Frontal cortex (tissue), 4 donors: ENCODE data around the gene MOSPD2. TPM values are rescaled to one million over a fixed set of nuclear protein-coding genes. Genes with fewer than 3 reads are reported as not detected.

ENCODE experiments used
- DNase-seq, 2 donors: peaks; one replicate each; pipeline ENCODE4 v3.0.0; 2012; ENCODE audit warnings: low spot score in 2 of 2
- FAIRE-seq: peaks from 2 replicates; lab custom pipeline; 2012; peaks lifted over from hg19 to GRCh38; lab: Jason Lieb, UNC
- total RNA-seq: library from RNA; depleted of rRNA; stranded (reverse); fragments of >200 nt; gene quantifications from one replicate; pipeline ENCODE4 v1.2.3, GENCODE V29; 2014
- donor health status: control.
- donor health status: control.
- donor health status: control.

Gene MOSPD2
- 11.8 TPM for total RNA-seq

DNA sequence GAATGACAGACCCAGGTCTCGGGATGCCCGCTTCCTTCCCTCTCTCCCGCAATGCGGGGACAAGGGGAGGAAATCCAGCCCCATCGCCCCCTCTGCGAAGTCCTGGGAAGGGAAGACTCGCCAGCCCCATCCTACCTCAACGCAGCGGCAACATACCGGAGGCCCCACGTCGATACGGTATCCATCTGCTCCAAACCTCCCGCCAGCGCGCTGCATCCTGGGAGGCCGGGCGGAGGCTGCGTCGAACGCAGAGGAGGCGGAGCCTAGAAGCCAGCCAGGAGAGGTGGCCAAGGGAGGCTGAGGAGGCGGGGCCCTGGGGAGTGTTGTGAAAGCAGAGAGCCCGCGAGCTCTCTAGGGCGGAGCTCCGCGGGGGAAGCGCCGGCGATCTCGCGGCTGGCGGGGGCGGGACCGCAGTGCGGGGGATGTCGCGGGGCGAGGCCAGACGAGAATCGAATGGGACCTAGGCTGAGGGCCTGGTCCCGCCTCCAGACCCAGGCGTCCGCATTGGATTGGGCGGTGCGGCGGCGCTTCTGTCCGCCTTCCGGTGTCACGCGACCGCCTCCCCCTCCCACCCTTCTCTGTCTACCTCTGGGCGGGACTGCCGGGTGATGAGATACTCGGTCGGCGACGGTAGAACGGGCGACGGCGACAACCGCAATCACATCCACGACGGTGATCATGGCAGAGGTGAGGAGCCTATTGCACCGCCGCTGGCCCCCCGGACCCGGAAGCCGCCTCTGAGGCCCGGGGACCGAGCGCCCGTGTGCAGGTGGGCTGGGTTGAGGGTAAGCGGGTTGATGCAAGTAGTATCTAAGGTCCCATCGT lies at the start of gene MOSPD2, which contains the start of gene FANCB:
MOSPD2 (plus strand) TSS at position 571 of the 825 bp plus-strand sequence; CDS start at position 679, 108 bp downstream.
FANCB (minus strand) TSS at position 219 of the 825 bp plus-strand sequence. CDS start 7,559 bp downstream, outside the sequence.
- FAIRE-seq (no peak), DNase-seq (peak; percentile 84 to 88)

DNA sequence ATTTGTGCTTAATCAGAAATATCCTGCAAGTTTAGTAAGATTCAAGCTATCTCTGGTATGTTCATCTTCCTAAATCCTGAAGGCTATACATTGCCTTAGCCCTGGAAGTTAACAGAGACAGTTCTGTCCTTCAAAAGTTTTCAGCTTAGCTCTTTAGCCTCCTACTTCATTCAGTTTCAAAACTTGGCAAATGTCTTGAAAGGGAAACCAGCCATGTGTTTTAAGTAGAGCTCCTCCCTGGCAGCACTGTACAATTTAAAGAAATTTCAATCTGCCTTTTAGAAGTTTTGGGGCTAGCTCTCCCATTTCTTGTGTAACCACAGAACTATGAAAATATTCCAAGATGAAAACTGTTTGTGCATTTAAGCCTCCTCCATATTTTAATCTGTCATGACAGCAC lies 47.4 kb upstream of the MOSPD2 start:
- DNase-seq = no peak
- FAIRE-seq = no peak

DNA sequence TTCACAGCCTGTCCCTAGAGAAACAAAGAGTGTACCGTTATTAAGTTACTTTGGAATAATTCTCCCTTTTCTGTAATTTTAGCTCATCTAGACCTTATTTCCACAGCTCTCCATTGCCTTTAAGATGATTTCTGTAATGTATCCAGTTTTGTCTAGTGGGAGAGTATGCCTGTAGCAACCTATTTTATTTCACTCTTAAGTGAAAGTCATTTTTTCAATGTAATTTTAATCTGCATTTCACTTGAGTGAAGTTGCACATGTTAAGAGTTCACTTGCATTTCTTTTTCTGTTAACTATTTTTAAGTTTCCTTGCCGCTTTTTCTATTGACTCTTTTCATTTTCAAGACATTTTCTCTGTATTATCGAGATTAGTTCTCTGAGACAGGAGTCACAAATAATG lies 46.9 kb upstream of the MOSPD2 start:
- DNase-seq (no peak), FAIRE-seq (no peak)

DNA sequence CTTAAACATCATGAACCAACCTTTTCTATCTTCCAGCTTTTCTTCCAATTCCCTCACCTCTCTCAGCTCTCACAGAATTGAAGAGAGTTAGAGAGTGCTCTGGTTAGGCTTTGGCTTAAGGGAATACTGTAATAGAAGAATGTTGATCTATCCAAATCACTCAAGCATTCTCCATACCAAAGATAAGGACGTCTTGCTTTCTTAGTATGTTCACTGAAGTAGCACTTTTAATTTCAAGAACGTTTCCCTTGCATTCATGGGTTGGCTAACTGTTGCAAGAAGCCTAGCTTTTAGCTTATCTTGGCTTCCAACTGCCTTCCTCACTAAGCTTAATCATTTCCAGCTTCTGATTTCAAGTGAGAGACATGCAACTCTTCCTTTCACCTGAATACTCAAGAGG lies 43.6 kb upstream of the MOSPD2 start:
- DNase-seq (no peak), FAIRE-seq (no peak)

DNA sequence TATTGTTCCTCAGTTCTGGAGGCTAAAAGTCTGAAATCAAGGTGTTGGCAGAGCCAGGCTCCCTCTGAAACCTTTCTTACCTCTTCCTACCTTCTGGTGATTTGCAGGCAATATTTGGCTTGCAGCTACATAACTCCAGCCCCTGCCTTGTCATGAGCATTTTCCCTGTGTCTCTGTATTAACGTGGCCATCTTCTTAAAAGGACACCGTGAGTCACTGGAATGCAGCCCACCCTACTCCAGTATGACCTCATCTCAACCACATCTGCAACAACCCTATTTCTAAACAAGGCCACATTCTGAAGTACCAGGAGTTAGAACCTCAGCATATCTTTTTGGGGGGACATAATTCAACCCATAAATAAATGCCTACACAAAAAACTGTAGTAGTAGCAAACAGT lies 41.1 kb upstream of the MOSPD2 start:
- DNase-seq (no peak), FAIRE-seq (no peak)

DNA sequence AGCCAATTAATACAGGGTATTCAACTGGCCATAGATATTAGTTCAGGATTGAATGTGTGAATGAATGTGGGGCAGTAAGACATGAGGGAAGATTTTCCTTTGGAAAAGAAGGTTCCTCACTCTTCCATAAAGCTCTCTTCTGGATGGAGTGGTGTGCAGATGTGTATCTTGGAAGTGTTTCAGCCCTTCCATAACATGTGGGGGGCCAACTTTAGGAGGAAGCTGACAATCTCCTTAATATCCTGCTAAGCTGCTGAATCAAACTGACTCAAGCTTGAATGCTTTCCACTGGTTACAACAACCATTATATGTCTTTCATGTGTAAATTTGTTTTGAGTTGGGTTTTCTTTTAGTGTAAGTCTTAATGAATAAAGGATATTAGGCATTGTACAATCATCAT lies 40.6 kb upstream of the MOSPD2 start:
- DNase-seq (no peak), FAIRE-seq (no peak)

DNA sequence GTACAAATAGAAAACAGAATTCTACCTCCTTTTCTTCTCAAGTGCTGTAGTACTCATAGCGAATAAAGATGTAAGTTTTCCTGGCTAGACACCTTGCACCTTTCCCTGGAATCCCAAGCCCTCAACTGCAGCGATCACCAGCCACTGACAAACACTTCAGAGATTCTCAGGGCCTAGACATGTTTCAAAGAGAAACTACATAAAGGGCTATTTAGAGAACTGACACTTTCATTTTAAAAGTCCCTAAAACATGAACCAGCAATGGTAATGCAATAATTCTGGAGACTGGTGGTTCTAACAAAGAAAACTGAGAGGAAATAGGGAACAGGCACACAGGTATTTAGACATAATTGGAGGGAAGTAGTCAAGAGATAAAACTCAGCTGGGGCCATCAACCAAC lies 36.1 kb upstream of the MOSPD2 start:
- DNase-seq (no peak), FAIRE-seq (no peak)

DNA sequence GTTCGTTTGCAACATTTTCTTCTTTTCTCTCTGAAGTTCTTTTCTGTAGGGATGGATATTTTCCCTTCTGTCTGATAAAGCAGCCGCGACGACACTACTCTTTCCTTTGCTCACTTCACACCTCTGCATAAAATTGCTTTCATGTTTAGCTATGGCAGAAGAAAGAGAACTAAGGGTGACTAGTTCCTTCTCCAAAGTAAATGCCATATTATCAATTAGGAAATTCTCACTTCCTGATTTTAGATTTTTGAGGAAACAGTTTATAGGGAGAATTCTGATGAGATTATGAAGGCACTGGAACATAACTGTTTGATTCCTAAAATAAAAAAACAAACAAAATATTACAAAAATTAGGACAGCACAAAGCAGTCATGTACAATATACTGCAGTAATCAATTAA lies 29.6 kb upstream of the MOSPD2 start:
- no peak for DNase-seq
- no peak for FAIRE-seq

DNA sequence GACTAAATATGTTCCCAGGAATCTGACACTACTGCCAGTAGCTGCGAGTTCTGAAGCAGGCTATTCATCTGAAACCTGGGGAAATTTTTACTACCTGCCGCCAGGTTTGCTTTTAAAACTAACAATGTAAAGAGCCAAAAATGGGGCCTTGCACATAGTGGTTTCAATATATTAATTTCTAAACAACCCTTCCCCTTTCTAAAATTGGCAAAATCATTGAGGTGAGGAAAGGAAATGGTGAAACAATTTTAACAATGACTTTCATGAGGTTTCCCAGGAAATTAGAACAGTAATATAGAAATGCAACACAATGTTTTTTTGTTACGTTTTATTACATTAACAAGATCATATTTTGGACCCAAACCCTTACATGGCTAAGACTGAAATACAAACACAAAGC lies 21.7 kb upstream of the MOSPD2 start:
- DNase-seq (no peak), FAIRE-seq (no peak)

DNA sequence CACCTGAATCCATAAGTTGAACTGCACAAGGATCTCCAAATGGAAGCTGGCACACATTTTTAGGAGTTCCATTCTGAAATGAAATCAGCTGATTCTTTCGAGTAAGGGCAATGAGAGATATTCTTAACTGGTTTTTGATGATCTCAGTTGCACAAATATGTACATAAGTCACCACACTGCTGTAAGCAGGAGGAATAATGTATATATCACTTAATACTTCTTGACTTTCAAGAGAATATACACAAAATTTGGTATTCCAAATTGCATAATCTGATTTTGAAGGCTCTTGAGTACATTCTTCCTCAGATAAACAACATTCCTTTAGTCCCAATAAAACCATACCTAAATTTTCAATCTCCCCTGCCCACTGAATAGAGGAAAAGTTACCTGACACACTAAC lies 8.6 kb upstream of the MOSPD2 start:
- FAIRE-seq = no peak
- no peak for DNase-seq

DNA sequence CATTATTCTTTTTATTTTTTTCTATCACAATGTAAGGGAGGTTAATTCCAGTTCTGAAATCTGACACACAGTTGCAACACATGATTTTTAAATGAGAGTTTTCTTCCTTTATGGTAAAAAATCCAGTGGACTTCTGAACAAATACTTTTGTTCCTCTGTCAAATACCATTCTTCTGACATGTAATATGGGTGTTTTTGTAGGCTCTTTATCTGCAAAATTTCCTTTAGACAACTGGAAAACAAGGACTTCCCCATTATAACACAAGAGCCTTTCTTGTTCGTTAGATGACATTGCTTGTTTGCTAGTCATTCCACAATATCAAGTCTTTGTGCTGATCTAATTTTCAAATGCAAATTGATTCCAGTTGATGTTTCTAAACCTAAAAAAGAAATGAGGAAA lies 8.0 kb upstream of the MOSPD2 start:
- FAIRE-seq (peak; percentile 47), DNase-seq (no peak)

DNA sequence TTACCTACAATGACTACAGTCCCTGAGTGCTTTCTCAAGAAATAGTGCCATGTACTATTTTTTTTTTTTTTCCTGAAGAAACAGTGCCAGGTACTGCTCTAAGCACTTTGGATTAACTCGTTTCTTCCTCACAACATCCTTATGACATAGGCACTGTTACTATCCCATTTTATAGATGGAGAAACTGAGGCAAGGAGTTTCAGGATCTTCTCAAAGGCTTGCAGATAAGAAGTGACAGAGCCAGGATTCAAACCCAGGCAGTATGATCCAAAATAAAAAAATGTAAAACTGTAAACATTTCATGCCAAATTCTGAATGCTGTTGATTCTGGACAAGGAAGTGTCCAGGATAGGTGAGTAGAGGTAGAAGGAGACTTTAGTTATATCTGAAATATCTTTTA lies 1.5 kb upstream of the MOSPD2 start:
- FAIRE-seq (no peak), DNase-seq (no peak)

DNA sequence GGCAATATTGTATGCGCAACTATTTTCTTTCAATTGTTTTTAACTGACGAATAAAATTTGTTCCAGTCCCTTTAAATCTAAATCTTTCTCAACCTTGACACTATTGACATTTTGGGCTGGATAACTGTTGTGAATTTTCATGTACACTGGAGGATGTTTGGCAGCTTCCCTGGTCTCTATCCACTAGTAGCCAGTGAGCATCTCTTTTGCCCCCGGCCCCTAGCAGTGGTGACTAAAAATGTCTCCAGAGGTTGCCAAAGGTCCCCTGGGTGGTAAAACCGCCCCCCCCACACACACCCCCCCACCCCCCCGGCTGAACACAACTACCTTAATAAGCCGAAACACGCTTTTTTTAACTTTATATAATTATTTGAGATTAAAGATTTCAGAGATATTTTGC lies 866 bp upstream of the MOSPD2 start:
- DNase-seq = no peak
- no peak for FAIRE-seq

DNA sequence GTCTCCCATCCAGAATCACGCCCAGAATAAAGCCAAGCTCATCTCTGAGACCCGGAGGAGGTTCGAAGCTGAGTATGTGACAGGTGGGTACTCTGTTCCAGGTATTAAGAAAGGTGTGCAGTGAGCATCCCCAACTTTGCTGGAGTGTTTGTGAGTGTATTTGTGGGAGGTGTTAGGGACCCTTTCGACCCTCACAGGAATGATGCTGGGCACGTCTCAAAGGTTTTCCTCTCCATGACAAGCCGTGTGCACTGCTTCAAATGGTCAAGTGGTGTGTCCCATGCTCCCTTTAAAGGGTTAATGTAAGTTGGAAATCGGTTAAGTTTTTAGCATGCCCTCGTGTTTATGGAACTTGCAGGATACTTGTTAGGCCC lies 442 bp downstream of the MOSPD2 start:
- no peak for DNase-seq

DNA sequence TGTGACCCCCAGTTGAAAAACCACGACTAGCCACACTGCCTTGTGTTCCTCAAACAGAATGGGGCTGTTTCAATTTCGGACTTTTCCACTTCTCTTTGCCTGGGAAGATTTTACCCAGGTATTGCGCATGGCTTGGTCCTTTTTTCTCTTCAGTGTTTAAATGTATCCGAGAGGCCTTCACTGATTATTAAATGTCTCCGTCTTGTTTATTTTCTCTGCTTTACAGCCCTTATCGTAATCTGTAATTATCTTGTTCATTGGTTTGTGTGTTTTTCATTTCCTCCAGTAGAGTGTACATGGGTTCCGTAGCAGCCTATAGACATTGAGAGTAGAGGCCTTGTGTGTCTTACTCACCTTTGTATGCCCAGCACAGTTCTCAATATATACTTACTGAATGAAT lies 2.4 kb downstream of the MOSPD2 start:
- no peak for FAIRE-seq
- DNase-seq = no peak

More for the DNA sequence above, 442 bp downstream of the MOSPD2 start:
- no peak for FAIRE-seq

DNA sequence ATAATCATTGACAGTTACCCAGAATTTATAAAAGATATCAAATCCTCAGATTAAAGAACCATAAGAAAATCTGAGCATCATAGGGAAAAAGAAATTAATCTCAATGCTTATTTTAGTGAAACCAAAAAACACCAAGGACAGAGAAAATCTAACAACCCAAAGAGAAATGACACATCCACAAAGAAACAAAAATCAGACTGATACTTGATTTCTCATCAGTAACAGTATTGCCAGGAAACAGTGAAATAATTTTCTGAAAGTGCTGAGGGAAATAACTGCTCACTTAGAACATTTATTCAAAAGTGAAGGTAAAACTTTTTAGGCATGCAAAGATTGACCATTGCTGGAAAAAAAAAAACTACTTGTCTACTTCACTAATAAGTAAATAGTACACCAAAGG lies 10.6 kb downstream of the MOSPD2 start:
- FAIRE-seq (no peak), DNase-seq (no peak)

DNA sequence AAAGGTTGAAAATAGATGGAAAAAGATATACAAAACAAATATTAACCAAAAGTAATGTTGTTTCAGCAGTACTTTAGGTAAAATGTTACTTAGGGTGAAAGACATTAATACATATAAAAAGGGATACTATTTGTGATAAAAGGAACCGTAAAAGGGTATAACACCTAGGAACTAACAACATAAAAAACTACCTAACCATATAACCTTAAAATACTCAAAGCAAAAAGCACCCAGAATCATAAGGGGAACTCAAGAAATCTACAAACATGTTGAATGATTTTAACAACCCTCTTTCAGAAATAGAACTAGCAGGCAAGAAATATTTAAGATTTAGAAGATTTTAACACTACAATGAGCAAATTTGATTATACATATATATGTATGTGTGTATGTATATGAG lies 11.5 kb downstream of the MOSPD2 start:
- DNase-seq (no peak), FAIRE-seq (no peak)

DNA sequence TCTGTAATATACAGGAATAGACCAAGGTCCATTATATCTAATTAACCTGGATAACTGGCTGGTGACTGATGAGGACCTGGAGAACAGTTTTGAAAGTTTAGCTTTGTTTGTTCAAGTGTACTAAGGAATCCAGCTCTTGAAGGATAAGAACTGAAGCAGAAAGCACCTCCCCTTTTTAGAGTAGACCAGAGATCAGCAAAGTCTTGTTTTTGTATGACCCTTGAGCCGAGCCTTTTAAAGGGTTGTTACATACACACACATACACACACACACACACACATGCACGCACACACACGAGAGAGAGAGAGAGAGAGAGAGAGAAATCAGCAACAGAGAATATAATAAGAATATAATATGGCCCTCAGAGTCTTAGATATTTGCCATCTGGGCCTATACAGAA lies 13.0 kb downstream of the MOSPD2 start:
- FAIRE-seq (no peak), DNase-seq (no peak)

DNA sequence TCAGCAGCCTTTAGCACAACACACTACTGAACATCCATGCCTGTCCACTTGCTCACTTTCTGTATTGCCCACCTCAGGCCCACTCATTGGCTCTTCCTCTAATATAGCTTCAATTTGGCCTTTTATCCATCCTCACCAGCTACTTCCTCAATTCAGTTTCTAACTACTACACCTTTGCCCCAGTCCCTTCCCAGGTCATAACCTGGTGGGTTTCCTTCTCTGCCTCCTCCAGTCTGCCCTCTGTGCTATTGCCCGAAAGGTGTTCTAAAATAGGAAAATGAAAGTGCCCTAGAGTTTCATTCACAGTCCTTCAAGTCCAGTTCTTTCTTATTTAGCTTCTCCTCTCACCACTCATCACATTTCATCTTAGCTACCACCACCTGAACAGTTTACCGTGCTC lies 23.1 kb downstream of the MOSPD2 start:
- FAIRE-seq (no peak), DNase-seq (no peak)

DNA sequence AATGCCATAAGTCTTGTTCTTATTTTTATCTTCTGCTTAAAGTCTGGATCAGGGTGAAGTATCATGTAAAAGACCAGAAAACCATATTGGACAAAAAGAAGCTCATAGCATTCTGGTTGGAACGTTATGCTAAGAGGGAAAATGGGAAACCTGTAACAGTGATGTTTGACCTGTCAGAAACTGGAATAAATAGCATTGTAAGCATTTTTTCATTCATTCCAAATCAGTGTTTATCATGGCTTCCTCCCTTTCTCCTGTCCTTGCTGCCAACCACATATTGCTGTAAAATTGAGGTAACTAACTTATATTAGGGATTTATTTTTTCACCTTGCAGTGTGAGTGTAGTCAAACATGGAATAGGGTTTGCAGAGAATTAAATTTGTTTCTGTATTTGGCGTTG lies 23.8 kb downstream of the MOSPD2 start:
- no peak for DNase-seq
- FAIRE-seq = no peak

DNA sequence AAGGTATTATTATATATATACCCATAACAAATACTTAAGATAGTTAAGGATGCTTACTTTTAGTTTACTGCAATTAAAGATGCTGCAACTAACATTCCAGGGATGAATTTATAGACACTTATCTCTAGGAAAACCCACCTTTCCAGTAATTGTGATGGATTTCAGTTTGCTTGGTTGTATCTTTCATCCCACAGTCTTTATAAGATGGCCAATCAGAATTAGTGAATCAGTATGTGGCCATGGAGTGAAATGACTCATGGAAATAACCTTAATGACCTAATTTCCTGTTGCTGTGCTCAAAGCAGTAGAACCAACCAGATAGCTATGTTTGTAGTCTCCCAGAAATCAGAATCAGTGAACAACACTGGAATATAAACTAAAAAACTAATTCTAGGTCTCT lies 26.4 kb downstream of the MOSPD2 start:
- DNase-seq (no peak), FAIRE-seq (no peak)

DNA sequence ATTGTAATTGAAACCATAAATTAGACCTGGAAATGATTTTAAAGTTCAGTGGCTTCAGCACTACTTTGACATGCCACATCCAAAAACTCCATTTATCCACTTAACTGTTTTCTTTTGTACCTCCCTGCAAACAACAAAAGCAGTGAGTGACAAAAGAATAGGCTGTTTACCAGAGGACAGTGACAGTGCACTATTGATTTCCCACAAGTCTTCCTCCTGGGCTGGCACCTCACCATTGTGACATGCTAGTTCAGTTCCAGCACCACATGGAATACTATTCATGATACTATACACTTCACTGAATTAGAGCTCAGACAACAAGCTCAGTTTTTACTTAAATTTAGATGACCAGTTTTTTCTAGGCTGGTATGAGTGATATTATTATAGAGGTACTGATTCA lies 29.3 kb downstream of the MOSPD2 start:
- DNase-seq (no peak), FAIRE-seq (no peak)
